ENCODE data around the gene EIF3K.
A peak's percentile ranks its signal among the peaks of the same experiment; 100 is the strongest.
"Not testable (repeated sequence)": the region's sequence is repeated elsewhere in the genome, so short reads cannot be mapped to it uniquely, and the experiment has no call there.

Gene EIF3K

GRCh38 chr19:38631811-38632475, 13.0 kb downstream of the EIF3K start:
- not testable (repeated sequence) for H3K9me3 Mint-ChIP-seq; H3K4me3 Mint-ChIP-seq; ATAC-seq (replicated peaks); H3K27ac Mint-ChIP-seq; H3K27me3 Mint-ChIP-seq; DNase-seq
- peaks cover 46 to 65% of the 10 kb centered on the region in 2 donors for H3K36me3 Mint-ChIP-seq
- peaks cover 19 to 36% of the 10 kb centered on the region in 2 donors for H3K4me1 Mint-ChIP-seq

- Mint-ChIP-seq H3K4me3 (no peak overlapping the region), H3K36me3 (peaks cover 45 to 66% of the 10 kb centered on the region in 2 donors), H3K27me3 (no peaks in the 10 kb centered on the region), H3K4me1 (peaks cover 21 to 42% of the 10 kb centered on the region in 2 donors), H3K27ac (peak overlapping the region; percentile 16), H3K9me3 (peaks cover 0 to 3% of the 10 kb centered on the region in 2 donors)
- ATAC-seq (replicated peaks) (no peak), DNase-seq (no peak)
Observed at GRCh38 chr19:38632476-38633213, 13.7 kb downstream of the EIF3K start.

- H3K36me3 Mint-ChIP-seq = peaks cover 36 to 50% of the 10 kb centered on the region in 2 donors
- DNase-seq = peak; percentile 57
- peak in 1 of 2 donors; percentile 35 for ATAC-seq (replicated peaks)
- no peaks in the 10 kb centered on the region for H3K27me3 Mint-ChIP-seq
- H3K27ac Mint-ChIP-seq = peak overlapping the region; percentile 94
- peaks cover 19 to 35% of the 10 kb centered on the region in 2 donors for H3K4me1 Mint-ChIP-seq
- peaks cover 0 to 3% of the 10 kb centered on the region in 2 donors for H3K9me3 Mint-ChIP-seq
- H3K4me3 Mint-ChIP-seq = peak overlapping the region in 1 of 2 donors; percentile 58
Observed at GRCh38 chr19:38634757-38635482, 15.9 kb downstream of the EIF3K start.

GRCh38 chr19:38635483-38636399, 16.8 kb downstream of the EIF3K start:
- Mint-ChIP-seq H3K4me1 (peaks cover 19 to 35% of the 10 kb centered on the region in 2 donors), H3K36me3 (peaks cover 33 to 45% of the 10 kb centered on the region in 2 donors), H3K27me3 (no peaks in the 10 kb centered on the region), H3K4me3 (no peak overlapping the region), H3K27ac (peak overlapping the region; percentile 76), H3K9me3 (peaks cover 0 to 3% of the 10 kb centered on the region in 2 donors)
- DNase-seq (no peak), ATAC-seq (replicated peaks) (no peak)

- H3K27ac Mint-ChIP-seq = no peak overlapping the region
Observed at GRCh38 chr19:38638461-38638860, 19.5 kb downstream of the EIF3K start.

GRCh38 chr19:38639679-38640078, 20.7 kb downstream of the EIF3K start:
- Mint-ChIP-seq H3K27ac (no peak overlapping the region), H3K4me1 (peaks cover 14 to 22% of the 10 kb centered on the region in 2 donors), H3K9me3 (no peaks in the 10 kb centered on the region), H3K27me3 (no peaks in the 10 kb centered on the region), H3K4me3 (no peak overlapping the region), H3K36me3 (peaks cover 11 to 25% of the 10 kb centered on the region in 2 donors)
- DNase-seq = no peak
- no peak for ATAC-seq (replicated peaks)

More at GRCh38 chr19:38638461-38638860, 19.5 kb downstream of the EIF3K start:
- H3K27me3 Mint-ChIP-seq = no peaks in the 10 kb centered on the region
- peaks cover 17 to 27% of the 10 kb centered on the region in 2 donors for H3K4me1 Mint-ChIP-seq
- peaks cover 15 to 31% of the 10 kb centered on the region in 2 donors for H3K36me3 Mint-ChIP-seq
- DNase-seq (no peak), ATAC-seq (replicated peaks) (no peak)
- no peak overlapping the region for H3K4me3 Mint-ChIP-seq
- no peaks in the 10 kb centered on the region for H3K9me3 Mint-ChIP-seq

GRCh38 chr19:38640368-38640767, 21.4 kb downstream of the EIF3K start:
- ATAC-seq (replicated peaks) (no peak), DNase-seq (no peak)
- Mint-ChIP-seq H3K27ac (no peak overlapping the region), H3K4me3 (no peak overlapping the region), H3K9me3 (no peaks in the 10 kb centered on the region), H3K27me3 (no peaks in the 10 kb centered on the region), H3K36me3 (peaks cover 8 to 22% of the 10 kb centered on the region in 2 donors), H3K4me1 (peaks cover 12 to 19% of the 10 kb centered on the region in 2 donors)

GRCh38 chr19:38642176-38642575, 23.2 kb downstream of the EIF3K start:
- H3K4me1 Mint-ChIP-seq = peaks cover 2 to 4% of the 10 kb centered on the region in 2 donors
- no peaks in the 10 kb centered on the region for H3K9me3 Mint-ChIP-seq
- H3K27me3 Mint-ChIP-seq = no peaks in the 10 kb centered on the region
- no peak overlapping the region for H3K27ac Mint-ChIP-seq
- peaks cover 0 to 8% of the 10 kb centered on the region in 2 donors for H3K36me3 Mint-ChIP-seq
- DNase-seq = no peak
- no peak for ATAC-seq (replicated peaks)
- no peak overlapping the region for H3K4me3 Mint-ChIP-seq

GRCh38 chr19:38644719-38645118, 25.7 kb downstream of the EIF3K start:
- H3K27ac Mint-ChIP-seq = no peak overlapping the region
- no peaks in the 10 kb centered on the region for H3K9me3 Mint-ChIP-seq
- H3K36me3 Mint-ChIP-seq = peaks cover 14 to 18% of the 10 kb centered on the region in 2 donors
- H3K4me1 Mint-ChIP-seq = peaks cover 15 to 19% of the 10 kb centered on the region in 2 donors
- ATAC-seq (replicated peaks) (no peak), DNase-seq (no peak)
- no peak overlapping the region for H3K4me3 Mint-ChIP-seq
- no peaks in the 10 kb centered on the region for H3K27me3 Mint-ChIP-seq

GRCh38 chr19:38647368-38647965, 28.5 kb downstream of the EIF3K start, which contains the start of gene ACTN4:
TSS of gene ACTN4 (plus strand) at chr19:38647649. CDS start at chr19:38647746, 97 bp downstream.
- peak; percentile 100 for DNase-seq
- ATAC-seq (replicated peaks) = peak; percentile 91

GRCh38 chr19:38647966-38648768, 29.2 kb downstream of the EIF3K start:
- ATAC-seq (replicated peaks) (no peak), DNase-seq (no peak)
- Mint-ChIP-seq H3K27ac (peak overlapping the region; percentile 94), H3K4me1 (peaks cover 28 to 53% of the 10 kb centered on the region in 2 donors), H3K36me3 (peaks cover 14 to 19% of the 10 kb centered on the region in 2 donors), H3K4me3 (peak overlapping the region; percentile 91 to 98), H3K27me3 (no peaks in the 10 kb centered on the region), H3K9me3 (no peaks in the 10 kb centered on the region)

More at GRCh38 chr19:38647368-38647965, 28.5 kb downstream of the EIF3K start, which contains the start of gene ACTN4:
- peaks cover 24 to 46% of the 10 kb centered on the region in 2 donors for H3K4me1 Mint-ChIP-seq
- peak within 1 kb of the TSS; percentile 94 for H3K27ac Mint-ChIP-seq
- H3K9me3 Mint-ChIP-seq = no peaks in the 10 kb centered on the region
- H3K36me3 Mint-ChIP-seq = peaks cover 14 to 16% of the 10 kb centered on the region in 2 donors
- H3K4me3 Mint-ChIP-seq = peak within 1 kb of the TSS; percentile 91 to 98
- H3K27me3 Mint-ChIP-seq = no peaks in the 10 kb centered on the region

- Mint-ChIP-seq H3K4me1 (peaks cover 28 to 59% of the 10 kb centered on the region in 2 donors), H3K36me3 (peaks cover 14 to 25% of the 10 kb centered on the region in 2 donors), H3K4me3 (peak overlapping the region; percentile 91 to 98), H3K27ac (peak overlapping the region; percentile 94), H3K27me3 (no peaks in the 10 kb centered on the region), H3K9me3 (no peaks in the 10 kb centered on the region)
- DNase-seq (no peak), ATAC-seq (replicated peaks) (no peak)
Observed at GRCh38 chr19:38648769-38649304, 29.8 kb downstream of the EIF3K start.

Measured in stimulated activated naive B cell treated with anti-CD40 and anti-IgM and Interleukin-4, amounts not matched to agents 10 μg/mL and 1 μg/mL and 100 μg/mL, for 72 hours (primary cell).